HEK293 (cell line): Measurements from ENCODE around the gene ERCC6.

Source experiments
- SALL2 ChIP-seq: fragments of 450-650 bp; formaldehyde crosslinking; IDR thresholded peaks from 2 replicates; pipeline ENCODE4 v1.5.0; 2017; ENCODE audit warnings: missing biosample characterization, mild to moderate bottlenecking, missing genetic modification characterization, borderline replicate concordance
- YY1 ChIP-seq: fragments of 450-650 bp; formaldehyde crosslinking; IDR thresholded peaks from 2 replicates; pipeline ENCODE4 v1.5.1; 2018; ENCODE audit warnings: missing biosample characterization, missing genetic modification characterization
- ZNF350 ChIP-seq: fragments of 450-650 bp; formaldehyde crosslinking; IDR thresholded peaks from 2 replicates; pipeline ENCODE4 v1.5.0; 2017; ENCODE audit warnings: missing biosample characterization, mild to moderate bottlenecking, missing genetic modification characterization
- ZNF571 ChIP-seq: fragments of 450-650 bp; formaldehyde crosslinking; IDR thresholded peaks from 2 replicates; pipeline ENCODE4 v1.5.0; 2017; ENCODE audit warnings: missing biosample characterization, missing genetic modification characterization
- ZNF792 ChIP-seq: fragments of 450-650 bp; formaldehyde crosslinking; IDR thresholded peaks from 2 replicates; pipeline ENCODE4 v1.5.1; 2016; ENCODE audit warnings: missing biosample characterization, missing genetic modification characterization
- ZNF830 ChIP-seq: fragments of 450-650 bp; IDR thresholded peaks from 2 replicates; pipeline ENCODE4 v1.5.0; 2018; ENCODE audit warnings: missing biosample characterization, missing genetic modification characterization, low read depth, mild to moderate bottlenecking, moderate library complexity
- TF ChIP-seq, protein P1 (sequence below): fragments of 450-650 bp; formaldehyde crosslinking; IDR thresholded peaks from 2 replicates; pipeline ENCODE4 v1.5.1; 2016; ENCODE audit warnings: missing biosample characterization, missing genetic modification characterization
- TF ChIP-seq, protein P2 (sequence below): fragments of 450-650 bp; formaldehyde crosslinking; IDR thresholded peaks from 2 replicates; pipeline ENCODE4 v1.5.1; 2016; ENCODE audit warnings: missing biosample characterization, missing genetic modification characterization

DNA sequence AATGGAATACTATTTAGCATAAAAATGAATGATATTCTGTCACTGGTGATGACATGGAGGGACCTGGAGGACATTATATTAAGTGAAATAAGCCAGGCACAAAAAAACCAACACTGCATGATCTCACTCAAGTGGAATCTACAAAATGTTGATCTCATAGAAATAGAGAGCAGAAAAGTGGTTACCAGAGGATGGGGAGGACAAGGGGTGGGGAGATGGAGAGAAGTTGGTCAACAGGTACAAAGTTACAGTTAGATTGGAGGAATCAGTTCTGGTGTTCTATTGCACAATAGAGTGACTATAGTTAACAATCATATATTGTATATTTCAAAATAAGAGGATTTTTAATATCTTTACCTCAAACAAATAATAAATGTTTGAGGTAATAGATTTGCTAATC is 46.5 kb upstream of the ERCC6 start:
- TF ChIP-seq SALL2 (tag by site-specific recombination) (no peak), YY1 (no peak), ZNF830 (tag by site-specific recombination) (no peak), ZNF792 (tag by site-specific recombination) (no peak), ZNF571 (tag by site-specific recombination) (no peak), ZNF350 (tag by site-specific recombination) (no peak)
- TF ChIP-seq, protein P1, sequence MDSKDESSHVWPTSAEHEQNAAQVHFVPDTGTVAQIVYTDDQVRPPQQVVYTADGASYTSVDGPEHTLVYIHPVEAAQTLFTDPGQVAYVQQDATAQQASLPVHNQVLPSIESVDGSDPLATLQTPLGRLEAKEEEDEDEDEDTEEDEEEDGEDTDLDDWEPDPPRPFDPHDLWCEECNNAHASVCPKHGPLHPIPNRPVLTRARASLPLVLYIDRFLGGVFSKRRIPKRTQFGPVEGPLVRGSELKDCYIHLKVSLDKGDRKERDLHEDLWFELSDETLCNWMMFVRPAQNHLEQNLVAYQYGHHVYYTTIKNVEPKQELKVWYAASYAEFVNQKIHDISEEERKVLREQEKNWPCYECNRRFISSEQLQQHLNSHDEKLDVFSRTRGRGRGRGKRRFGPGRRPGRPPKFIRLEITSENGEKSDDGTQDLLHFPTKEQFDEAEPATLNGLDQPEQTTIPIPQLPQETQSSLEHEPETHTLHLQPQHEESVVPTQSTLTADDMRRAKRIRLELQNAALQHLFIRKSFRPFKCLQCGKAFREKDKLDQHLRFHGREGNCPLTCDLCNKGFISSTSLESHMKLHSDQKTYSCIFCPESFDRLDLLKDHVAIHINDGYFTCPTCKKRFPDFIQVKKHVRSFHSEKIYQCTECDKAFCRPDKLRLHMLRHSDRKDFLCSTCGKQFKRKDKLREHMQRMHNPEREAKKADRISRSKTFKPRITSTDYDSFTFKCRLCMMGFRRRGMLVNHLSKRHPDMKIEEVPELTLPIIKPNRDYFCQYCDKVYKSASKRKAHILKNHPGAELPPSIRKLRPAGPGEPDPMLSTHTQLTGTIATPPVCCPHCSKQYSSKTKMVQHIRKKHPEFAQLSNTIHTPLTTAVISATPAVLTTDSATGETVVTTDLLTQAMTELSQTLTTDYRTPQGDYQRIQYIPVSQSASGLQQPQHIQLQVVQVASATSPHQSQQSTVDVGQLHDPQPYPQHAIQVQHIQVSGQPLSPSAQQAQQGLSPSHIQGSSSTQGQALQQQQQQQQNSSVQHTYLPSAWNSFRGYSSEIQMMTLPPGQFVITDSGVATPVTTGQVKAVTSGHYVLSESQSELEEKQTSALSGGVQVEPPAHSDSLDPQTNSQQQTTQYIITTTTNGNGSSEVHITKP (tag by site-specific recombination), result no peak
- TF ChIP-seq, protein P2, sequence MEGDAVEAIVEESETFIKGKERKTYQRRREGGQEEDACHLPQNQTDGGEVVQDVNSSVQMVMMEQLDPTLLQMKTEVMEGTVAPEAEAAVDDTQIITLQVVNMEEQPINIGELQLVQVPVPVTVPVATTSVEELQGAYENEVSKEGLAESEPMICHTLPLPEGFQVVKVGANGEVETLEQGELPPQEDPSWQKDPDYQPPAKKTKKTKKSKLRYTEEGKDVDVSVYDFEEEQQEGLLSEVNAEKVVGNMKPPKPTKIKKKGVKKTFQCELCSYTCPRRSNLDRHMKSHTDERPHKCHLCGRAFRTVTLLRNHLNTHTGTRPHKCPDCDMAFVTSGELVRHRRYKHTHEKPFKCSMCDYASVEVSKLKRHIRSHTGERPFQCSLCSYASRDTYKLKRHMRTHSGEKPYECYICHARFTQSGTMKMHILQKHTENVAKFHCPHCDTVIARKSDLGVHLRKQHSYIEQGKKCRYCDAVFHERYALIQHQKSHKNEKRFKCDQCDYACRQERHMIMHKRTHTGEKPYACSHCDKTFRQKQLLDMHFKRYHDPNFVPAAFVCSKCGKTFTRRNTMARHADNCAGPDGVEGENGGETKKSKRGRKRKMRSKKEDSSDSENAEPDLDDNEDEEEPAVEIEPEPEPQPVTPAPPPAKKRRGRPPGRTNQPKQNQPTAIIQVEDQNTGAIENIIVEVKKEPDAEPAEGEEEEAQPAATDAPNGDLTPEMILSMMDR (tag by site-specific recombination), result no peak
